H7 (cell line): ENCODE results near the gene CD80. TPM values are rescaled to one million over a fixed set of nuclear protein-coding genes. Genes with fewer than 3 reads are reported as not detected.
"Not testable (repeated sequence)": the region's sequence is repeated elsewhere in the genome, so short reads cannot be mapped to it uniquely, and the experiment has no call there.

Source experiments
- DNase-seq: peaks from one replicate; pipeline ENCODE4 v3.0.0; 2012
- H3K27me3 ChIP-seq: 2 replicates; pipeline ENCODE4 v1.6.0; 2011; ENCODE audit warnings: mild to moderate bottlenecking, low read length; ENCODE audit not compliant: control insufficient read depth, insufficient read depth
- H3K36me3 ChIP-seq: replicated peaks from 2 replicates; pipeline ENCODE4 v1.5.1; 2011; ENCODE audit warnings: low read length; ENCODE audit not compliant: control insufficient read depth, insufficient read depth
- H3K4me3 ChIP-seq: 2 replicates; pipeline ENCODE4 v1.5.1; 2011; ENCODE audit warnings: low read depth, mild to moderate bottlenecking, control low read depth, low read length, moderate library complexity; ENCODE audit not compliant: insufficient read depth
- total RNA-seq: library from RNA; depleted of rRNA; stranded (reverse); fragments of >200 nt; shearing (Covaris generic); gene quantifications from 2 replicates; pipeline ENCODE4 v1.2.3, GENCODE V29; 2014

CD80 gene
- total RNA-seq, 1 experiment from 2014 or later = not detected

- H3K36me3 ChIP-seq = no peaks in the 10 kb centered on the region
- H3K27me3 ChIP-seq = no peaks in the 10 kb centered on the region
- DNase-seq = no peak
- H3K4me3 ChIP-seq = no peak overlapping the region
Measured at GRCh38 chr3:119569156-119569555, 9.7 kb upstream of the CD80 start.

GRCh38 chr3:119563334-119563733, 3.9 kb upstream of the CD80 start:
- DNase-seq, H3K4me3 ChIP-seq: not testable (repeated sequence)

GRCh38 chr3:119562307-119562961, 3.0 kb upstream of the CD80 start:
- H3K4me3 ChIP-seq = no peak overlapping the region
- no peaks in the 10 kb centered on the region for H3K36me3 ChIP-seq
- DNase-seq = no peak
- H3K27me3 ChIP-seq = no peaks in the 10 kb centered on the region

More at GRCh38 chr3:119563334-119563733, 3.9 kb upstream of the CD80 start:
- not testable (repeated sequence) for H3K36me3 ChIP-seq, H3K27me3 ChIP-seq

GRCh38 chr3:119560160-119560559, 746 bp upstream of the CD80 start:
- Histone ChIP-seq H3K27me3 (no peaks in the 10 kb centered on the region; the same call in 1 of the 2 replicates), H3K4me3 (no peak overlapping the region), H3K36me3 (no peaks in the 10 kb centered on the region)
- no peak for DNase-seq

- DNase-seq = no peak
- Histone ChIP-seq H3K36me3 (no peaks in the 10 kb centered on the region), H3K27me3 (no peaks in the 10 kb centered on the region; the same call in 1 of the 2 replicates), H3K4me3 (no peak overlapping the region)
Measured at GRCh38 chr3:119558626-119559317, 642 bp downstream of the CD80 start.

- Histone ChIP-seq H3K4me3 (no peak overlapping the region), H3K27me3 (no peaks in the 10 kb centered on the region; the same call in 1 of the 2 replicates), H3K36me3 (no peaks in the 10 kb centered on the region)
Measured at GRCh38 chr3:119557877-119558269, 1.5 kb downstream of the CD80 start.

GRCh38 chr3:119557192-119557876, 2.1 kb downstream of the CD80 start:
- no peaks in the 10 kb centered on the region for H3K36me3 ChIP-seq
- H3K4me3 ChIP-seq = no peak overlapping the region
- no peak for DNase-seq
- no peaks in the 10 kb centered on the region; the same call in 1 of the 2 replicates for H3K27me3 ChIP-seq

More at GRCh38 chr3:119557877-119558269, 1.5 kb downstream of the CD80 start:
- no peak for DNase-seq

GRCh38 chr3:119555929-119556328, 3.5 kb downstream of the CD80 start:
- Histone ChIP-seq H3K4me3 (no peak overlapping the region), H3K36me3 (no peaks in the 10 kb centered on the region), H3K27me3 (no peaks in the 10 kb centered on the region; the same call in 1 of the 2 replicates)
- no peak for DNase-seq

- no peaks in the 10 kb centered on the region; the same call in 1 of the 2 replicates for H3K27me3 ChIP-seq
- DNase-seq = no peak
- H3K36me3 ChIP-seq = no peaks in the 10 kb centered on the region
- H3K4me3 ChIP-seq = no peak overlapping the region
Measured at GRCh38 chr3:119555309-119555735, 4.1 kb downstream of the CD80 start.

- H3K36me3 ChIP-seq = no peaks in the 10 kb centered on the region
- DNase-seq = no peak
- H3K4me3 ChIP-seq = no peak overlapping the region
- H3K27me3 ChIP-seq = no peaks in the 10 kb centered on the region; the same call in 1 of the 2 replicates
Measured at GRCh38 chr3:119553823-119554415, 5.5 kb downstream of the CD80 start.

GRCh38 chr3:119552928-119553327, 6.5 kb downstream of the CD80 start:
- not testable (repeated sequence) for H3K27me3 ChIP-seq, DNase-seq, H3K4me3 ChIP-seq, H3K36me3 ChIP-seq

GRCh38 chr3:119551598-119551997, 7.8 kb downstream of the CD80 start:
- no peak overlapping the region for H3K4me3 ChIP-seq
- DNase-seq = no peak
- no peaks in the 10 kb centered on the region for H3K36me3 ChIP-seq
- no peaks in the 10 kb centered on the region for H3K27me3 ChIP-seq

GRCh38 chr3:119550192-119550910, 9.1 kb downstream of the CD80 start:
- Histone ChIP-seq H3K4me3 (no peak overlapping the region), H3K27me3 (no peaks in the 10 kb centered on the region), H3K36me3 (no peaks in the 10 kb centered on the region)
- no peak for DNase-seq

GRCh38 chr3:119548341-119548740, 11.1 kb downstream of the CD80 start:
- Histone ChIP-seq H3K4me3 (no peak overlapping the region), H3K27me3 (no peaks in the 10 kb centered on the region), H3K36me3 (no peaks in the 10 kb centered on the region)
- DNase-seq = no peak
